HuH-7 (cell line): ENCODE data around the gene PROZ.
"Not testable (repeated sequence)": the region's sequence is repeated elsewhere in the genome, so short reads cannot be mapped to it uniquely, and the experiment has no call there.

Source experiments
- DNase-seq: peaks from one replicate; pipeline ENCODE4 v3.0.0; 2011; ENCODE audit warnings: low spot score

The PROZ gene, protein sequence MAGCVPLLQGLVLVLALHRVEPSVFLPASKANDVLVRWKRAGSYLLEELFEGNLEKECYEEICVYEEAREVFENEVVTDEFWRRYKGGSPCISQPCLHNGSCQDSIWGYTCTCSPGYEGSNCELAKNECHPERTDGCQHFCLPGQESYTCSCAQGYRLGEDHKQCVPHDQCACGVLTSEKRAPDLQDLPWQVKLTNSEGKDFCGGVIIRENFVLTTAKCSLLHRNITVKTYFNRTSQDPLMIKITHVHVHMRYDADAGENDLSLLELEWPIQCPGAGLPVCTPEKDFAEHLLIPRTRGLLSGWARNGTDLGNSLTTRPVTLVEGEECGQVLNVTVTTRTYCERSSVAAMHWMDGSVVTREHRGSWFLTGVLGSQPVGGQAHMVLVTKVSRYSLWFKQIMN

DNA sequence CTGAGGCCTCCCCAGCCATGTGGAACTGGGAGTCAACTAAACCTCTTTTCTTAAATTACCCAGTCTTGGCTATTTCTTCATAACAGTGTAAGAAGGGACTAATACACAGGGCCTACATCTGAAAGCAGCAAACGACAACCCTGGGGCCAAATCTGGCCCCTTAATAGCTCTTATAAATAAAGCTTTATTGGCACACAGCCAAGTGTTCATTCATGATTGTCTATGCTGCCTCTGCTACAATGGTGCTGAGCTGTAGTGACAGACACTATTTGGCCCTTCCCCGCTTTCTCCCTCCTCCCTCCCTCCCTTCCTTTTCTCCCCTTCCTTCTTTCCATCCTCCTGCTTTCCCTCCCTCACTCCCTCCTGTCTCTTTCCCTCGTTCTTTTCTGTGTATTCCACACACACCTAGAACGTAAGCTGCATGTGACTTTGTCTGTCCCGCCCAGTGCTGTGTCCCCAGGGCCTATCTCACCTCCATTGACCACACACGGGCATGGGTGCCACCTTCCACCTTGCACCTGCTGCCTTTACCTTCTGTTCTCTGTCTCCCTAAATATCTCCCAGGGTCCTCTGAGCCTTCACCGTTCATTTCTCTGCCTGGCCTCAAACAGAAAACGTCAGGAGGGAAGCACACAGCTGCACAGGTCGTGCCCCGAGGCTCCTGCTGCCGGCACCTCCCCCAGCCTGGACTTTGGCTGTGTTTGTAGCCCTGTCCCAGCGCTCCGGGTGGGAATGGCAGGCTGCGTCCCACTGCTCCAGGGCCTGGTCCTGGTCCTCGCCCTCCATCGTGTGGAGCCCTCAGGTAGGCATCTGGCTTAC lies at the start of gene PROZ:
Gene PROZ (plus strand): TSS at position 720 of the 819 bp plus-strand sequence. CDS start 13 bp downstream, at position 733.
- peak; percentile 68 for DNase-seq

DNA sequence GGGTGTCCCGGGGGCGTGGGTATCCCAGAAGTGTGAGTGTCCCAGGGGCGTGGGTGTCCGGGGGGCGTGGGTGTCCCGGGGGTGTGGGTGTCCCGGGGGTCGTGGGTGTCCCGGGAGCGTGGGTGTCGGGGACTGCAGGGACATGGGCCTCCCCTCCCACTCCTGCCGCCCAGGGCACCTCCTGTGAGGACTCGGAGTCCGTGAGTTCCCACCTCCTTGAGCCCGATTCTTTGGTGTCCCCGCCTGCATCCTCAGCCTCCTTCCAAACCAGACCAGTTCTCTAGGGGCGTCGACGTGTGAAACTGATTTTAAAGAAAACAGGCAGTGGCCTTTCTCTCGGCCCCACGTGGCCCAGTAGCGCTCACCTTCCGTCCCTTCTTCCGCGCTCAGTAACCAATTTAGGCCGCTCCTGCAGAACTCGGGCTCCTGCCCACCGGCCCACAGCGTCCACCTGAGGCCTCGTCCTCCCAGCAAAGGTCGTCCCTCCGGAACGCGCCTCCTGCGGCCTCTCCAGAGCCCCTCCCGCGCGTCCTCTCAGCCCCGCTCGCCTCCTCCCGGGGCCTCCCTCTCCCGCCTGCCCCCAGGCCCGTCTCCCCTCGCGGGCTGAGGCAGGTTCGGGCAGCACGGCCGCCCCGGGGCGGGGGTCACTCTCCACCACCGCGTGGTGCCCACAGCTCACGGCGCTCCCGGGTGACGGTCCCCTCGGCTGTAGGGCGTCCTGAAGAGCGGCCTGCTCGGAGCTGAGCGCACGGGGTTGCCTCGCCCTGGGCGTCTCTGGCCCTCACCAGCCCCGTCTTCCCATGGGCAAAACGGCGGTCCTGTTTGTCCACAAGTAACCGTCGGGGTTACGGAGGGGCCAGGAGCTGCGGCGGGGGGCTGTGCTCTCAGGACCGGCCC lies 49.0 kb upstream of the PROZ start:
- DNase-seq, result no peak

DNA sequence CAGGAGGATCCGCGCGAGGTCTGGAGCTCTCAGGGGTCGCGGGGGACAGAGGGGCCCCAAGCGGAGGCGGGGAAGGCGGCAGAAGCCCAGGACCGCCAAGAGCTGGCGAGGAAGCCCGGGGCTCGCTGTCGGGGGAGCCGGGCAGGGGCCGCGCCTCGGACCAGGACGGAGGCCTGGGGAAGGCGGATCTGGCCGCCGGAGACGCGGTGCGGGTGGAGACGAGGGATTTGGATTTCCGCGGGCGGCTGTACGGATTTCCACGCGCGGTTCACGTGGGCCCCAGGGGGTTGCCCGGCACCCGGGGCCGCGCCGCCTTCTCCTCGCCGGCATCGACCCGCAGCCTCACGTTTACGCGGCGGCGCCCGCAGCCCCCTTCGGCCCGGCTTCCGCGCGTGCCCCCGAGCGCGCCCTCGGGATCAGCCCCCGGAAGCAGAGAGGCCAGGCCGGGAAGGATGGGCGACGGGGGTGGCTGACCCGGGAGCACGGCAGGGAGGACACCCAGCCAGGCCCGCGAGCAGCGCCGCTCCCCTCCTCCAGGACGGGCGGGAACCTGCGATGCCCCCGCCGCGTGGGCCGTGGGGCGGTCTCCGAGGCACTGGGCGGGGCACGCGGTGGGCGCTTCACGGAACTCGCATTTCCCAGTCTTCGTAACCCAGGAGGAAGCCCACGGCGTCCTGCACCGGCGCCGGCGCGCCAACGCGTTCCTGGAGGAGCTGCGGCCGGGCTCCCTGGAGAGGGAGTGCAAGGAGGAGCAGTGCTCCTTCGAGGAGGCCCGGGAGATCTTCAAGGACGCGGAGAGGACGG lies 48.2 kb upstream of the PROZ start:
- no peak for DNase-seq

- DNase-seq, result no peak
Observed at GRCh38 chr13:113110852-113111315, 47.6 kb upstream of the PROZ start.

DNA sequence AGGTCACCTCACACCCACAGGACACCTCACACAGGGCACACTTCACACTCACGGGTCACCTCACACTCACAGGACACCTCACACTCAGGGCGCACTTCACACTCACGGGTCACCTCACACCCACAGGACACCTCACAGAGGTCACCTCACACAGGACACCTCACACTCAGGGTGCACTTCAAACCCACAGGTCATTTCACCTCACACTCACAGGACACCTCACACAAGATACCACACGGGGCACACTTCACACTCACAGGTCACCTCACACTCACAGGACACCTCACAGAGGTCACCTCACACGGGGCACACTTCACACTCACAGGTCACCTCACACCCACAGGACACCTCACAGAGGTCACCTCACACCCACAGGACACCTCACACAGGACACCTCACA lies 46.6 kb upstream of the PROZ start:
- DNase-seq, result not testable (repeated sequence)

DNA sequence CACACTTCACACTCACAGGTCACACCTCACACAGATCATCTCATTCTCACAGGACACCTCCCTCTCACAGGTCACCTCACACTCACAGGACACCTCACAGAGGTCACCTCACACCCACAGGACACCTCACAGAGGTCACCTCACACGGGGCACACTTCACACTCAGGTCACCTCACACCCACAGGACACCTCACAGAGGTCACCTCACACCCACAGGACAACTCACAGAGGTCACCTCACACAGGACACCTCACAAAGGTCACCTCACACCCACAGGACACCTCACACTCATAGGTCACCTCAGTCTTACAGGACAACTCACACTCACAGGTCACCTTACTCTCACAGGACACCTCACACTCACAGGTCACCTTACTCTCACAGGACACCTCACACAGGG lies 46.0 kb upstream of the PROZ start:
- not testable (repeated sequence) for DNase-seq

DNA sequence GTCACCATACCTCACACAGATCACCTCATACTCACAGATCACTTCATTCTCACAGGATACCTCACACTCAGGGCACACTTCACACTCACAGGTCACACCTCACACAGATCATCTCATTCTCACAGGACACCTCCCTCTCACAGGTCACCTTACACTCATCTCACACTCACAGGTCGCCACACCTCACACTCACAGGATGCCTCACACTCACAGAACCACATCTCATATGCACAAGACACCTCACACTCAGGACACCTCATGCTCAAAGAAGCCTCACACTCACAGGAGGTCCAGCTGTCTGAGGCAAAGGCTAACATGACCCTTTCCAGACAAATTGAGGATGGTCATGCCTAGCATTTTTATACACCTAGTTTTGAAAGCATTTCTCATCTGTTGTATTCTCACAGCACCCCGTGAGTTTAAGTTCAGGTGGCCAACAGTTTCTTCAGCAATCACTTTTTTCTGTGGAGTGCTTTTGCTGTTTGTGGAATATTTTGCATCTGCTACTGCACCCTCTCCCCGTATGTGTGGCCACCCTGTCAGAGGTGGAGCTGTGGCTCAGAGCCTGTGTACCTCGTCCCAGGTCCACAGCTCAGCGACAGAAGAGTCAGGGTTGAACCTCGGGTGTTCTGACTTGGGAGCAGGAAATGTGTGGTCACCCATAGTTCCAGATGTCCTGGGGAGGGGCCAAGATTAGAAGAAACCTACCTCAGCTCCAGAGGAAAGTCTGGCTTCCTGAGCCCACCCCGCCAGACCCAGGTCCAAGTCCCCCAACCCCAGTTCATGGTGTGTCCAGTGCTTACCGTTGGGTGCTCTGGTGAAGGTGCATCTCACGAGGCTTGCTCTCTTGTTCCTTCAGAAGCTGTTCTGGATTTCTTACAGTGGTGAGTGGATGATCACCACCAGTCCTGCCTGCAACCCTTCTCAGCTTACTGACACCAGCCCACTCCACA lies 45.3 kb upstream of the PROZ start:
- DNase-seq, result no peak

- no peak for DNase-seq
Observed at GRCh38 chr13:113113846-113114271, 44.6 kb upstream of the PROZ start.

- no peak for DNase-seq
Observed at GRCh38 chr13:113114511-113115362, 43.7 kb upstream of the PROZ start.

- no peak for DNase-seq
Observed at GRCh38 chr13:113115363-113116205, 42.9 kb upstream of the PROZ start.

- no peak for DNase-seq
Observed at GRCh38 chr13:113116206-113116800, 42.1 kb upstream of the PROZ start.

DNA sequence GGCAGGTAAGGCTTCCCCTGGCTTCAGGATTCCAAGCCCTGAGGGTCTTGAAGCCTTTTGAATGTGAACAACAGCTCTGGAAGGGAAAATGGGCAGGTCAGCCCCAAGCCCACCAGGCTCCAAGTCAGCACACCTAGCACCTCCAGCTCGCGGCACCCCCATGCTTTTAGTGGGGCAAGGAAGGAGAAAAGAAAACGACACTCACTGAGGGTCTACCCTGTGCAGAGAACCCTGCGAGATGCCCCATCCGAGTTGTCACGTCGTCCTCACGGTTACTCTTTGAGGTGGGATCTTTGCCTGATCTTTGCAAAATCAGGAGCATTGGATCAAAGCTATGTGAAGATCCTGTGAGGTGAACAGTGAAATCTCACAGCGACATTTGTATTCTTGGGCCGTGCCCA lies 41.6 kb upstream of the PROZ start:
- DNase-seq, result no peak

- DNase-seq, result no peak
Observed at GRCh38 chr13:113117335-113117872, 41.0 kb upstream of the PROZ start.

DNA sequence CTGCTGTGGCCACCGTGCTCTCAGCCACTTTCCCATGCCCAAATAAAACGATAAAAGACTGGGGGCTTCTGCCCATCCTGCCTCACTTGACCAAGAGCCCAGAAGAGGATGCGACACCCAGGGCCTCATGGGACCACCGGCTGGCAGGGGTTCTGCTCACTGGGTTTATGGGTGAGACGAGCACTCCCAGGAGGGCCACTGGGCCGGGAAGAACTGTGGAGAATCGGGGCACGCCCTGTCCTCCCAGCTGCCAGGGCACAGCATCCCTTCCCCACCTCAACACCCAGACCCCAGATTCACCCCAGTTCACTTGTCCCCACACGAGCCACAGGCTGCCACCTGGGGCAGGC lies 40.6 kb upstream of the PROZ start:
- DNase-seq, result no peak

- no peak for DNase-seq
Observed at GRCh38 chr13:113118261-113119021, 40.0 kb upstream of the PROZ start.

DNA sequence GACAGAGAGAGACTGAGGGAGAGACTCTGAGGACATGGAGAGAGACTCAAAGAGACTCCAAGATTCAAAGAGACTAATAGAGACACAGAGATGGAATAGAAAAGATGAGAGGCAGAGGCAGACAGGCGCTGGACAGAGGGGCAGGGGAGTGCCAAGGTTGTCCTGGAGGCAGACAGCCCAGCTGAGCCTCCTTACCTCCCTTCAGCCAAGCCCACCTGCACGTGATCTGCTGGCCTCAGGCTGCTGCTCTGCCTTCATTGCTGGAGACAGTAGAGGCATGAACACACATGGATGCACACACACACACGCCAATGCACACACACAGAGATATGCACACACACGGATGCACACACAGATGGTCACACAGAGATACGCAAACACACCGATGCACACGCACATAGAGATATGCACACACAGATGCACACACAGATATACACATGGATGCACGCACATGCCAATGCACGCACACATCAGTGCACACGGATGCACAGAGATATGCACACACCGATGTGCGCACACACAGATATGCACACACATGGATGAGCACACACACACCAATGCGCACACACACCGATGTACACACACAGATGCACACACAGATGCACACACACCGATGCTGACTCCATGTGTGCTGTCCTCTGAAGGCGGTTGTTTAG lies 39.2 kb upstream of the PROZ start:
- no peak for DNase-seq
